Activated CD4-positive, alpha-beta T cell treated with anti-CD3 and anti-CD28 coated beads for 24 hours (primary cell): ENCODE data around the gene TGM6.

Source experiments
- DNase-seq, 2 donors: peaks; one replicate each; pipeline ENCODE4 v3.0.0-alpha.2; 2020; ENCODE audit warnings: low read depth in 2 of 2

TGM6 gene

DNA sequence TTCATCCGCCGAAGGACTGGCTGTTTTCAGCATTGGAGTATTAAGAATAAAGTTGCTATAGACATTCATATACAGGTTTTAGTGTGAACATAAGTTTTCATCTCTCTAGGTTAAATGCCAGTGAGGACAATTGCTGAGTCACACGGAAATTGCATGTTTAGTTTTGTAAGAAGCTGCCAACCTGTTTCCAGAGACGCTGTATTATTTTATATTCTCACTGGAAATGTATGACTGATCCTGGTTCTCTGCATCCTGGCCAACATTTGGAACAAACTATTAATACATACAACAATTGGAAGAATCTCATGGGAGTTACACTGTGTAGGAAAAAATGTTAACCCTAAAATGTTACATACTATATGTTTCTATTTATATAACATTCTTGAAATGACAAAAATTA, 16.7 kb upstream of the TGM6 start:
- no peak for DNase-seq

DNA sequence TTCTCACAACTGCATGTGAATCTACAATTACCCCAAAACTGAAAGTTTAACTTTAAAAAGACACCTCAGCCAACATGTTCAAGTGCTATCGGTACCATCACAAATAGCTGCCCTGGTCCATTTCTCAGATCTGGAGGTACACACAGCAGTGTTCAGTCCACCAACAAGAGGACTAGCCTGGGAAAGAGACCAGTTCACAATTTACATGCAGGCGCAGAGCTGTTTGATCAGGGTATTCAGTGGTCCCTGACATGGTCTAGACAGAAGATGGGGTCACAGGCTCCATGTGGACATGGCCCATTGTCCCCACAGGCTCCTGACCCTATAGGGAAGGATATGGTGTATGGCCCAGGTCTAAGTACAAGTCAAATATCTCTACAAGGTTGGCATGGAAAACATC, 15.6 kb upstream of the TGM6 start:
- no peak for DNase-seq

DNA sequence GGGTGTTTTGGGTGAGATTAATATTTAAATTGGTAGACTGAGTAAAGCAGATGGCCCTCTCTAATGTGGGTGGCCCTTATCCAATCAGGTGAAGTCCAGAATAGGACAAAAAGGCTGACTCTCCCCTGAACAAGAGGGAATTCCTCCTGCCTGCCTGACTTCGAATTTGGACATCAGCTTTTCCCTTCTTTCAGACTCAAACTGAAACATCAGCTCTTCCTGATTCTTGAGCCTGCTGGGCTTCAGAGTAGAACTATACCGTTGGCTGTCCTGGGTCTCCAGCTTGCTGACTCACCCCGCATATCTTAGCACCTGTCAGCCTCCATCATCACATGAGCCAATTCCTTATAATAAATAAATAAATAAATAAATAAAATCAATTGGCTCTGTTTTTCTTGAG, 15.0 kb upstream of the TGM6 start:
- no peak for DNase-seq

DNA sequence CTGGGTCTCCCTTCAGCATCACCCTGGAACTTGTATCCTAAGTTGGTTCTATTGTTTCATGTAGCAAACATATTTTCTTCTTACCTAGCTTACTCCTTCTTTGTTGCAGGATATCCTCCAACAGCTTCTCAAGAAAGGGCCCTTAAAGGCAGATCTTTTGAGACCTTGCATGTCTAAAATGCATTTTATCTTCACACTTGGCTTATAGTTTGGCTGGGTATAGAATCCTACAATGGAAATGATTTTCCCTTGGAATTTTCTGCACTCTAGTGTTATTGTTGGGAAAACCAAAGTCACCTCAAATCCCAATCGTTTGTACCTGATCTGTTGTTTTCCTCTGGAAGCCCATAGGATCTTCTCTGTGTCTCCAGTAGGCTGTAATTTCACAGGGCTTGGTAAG, 12.1 kb upstream of the TGM6 start:
- no peak for DNase-seq

DNA sequence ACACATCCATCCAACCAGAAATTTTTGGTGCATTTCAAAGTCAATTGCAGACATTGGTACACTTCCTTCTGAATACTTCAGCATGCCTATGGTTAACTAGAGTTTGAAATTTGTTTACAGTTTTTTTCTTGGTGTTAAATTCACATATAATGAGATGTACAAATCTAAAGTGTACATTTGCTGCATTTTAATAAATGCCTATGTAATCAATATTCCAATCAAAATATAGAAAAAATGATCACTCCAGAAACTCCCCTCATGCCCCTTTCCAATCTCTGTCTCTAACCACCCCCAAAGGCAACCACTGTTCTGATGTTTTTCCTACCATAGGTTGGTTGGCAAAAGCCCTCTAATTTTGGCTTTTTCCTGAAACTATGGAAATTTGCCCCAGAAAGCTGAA, 7.6 kb upstream of the TGM6 start:
- DNase-seq = no peak

DNA sequence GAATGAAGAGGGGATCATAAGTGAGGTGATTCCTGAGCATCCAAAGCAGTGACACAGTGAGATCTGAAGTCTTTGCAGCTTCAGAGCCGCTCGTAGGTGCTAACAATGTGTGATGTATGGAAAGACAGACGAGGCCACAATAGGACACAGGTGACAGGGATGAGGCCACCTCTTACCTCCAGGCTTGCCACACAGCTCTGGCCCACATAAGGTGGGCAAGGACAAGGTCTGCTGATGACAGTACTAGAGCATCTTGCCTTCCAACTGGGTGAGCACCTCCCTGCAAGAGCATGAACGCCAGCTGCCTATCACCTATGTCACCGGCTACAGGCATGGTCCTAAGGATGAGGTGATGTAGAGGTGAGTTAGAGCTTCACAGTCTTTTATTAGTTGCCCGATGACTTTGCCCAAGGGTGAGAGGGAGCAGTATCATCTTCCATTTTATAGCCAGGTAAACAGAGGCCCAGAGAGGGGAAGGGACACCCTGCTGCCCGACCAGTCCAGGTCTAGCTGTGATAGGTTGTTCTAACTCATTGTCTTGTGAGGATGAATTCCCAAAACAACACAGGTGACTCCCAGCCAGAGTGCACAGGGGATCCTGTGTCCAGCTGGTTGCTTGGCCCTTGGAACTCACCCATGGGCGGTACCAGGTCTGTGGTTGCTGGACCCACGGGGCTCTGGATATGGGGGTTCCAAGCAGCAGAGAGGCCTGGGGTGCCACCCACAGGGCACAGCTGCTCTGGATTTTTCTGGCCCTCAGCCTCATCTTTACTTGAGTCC, 6.2 kb upstream of the TGM6 start:
- DNase-seq = no peak

DNA sequence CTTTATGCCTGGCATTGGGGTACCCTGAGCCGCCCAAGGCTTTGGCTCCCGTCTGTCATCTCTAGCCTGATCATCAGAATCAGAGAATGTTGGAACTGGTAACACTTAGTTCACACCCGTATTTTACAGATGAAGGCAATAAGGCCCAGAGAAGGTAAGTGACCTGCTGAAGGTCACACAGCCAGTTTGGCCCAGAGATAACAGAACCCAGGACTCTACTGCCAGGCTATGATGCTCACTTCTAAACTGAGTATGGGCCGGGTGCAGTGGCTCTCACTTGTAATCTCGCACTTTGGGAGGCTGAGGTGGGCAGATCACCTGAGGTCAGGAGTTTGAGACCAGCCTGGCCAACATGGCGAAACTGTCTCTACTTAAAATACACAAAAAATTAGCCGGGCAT, 1.8 kb upstream of the TGM6 start:
- no peak for DNase-seq

DNA sequence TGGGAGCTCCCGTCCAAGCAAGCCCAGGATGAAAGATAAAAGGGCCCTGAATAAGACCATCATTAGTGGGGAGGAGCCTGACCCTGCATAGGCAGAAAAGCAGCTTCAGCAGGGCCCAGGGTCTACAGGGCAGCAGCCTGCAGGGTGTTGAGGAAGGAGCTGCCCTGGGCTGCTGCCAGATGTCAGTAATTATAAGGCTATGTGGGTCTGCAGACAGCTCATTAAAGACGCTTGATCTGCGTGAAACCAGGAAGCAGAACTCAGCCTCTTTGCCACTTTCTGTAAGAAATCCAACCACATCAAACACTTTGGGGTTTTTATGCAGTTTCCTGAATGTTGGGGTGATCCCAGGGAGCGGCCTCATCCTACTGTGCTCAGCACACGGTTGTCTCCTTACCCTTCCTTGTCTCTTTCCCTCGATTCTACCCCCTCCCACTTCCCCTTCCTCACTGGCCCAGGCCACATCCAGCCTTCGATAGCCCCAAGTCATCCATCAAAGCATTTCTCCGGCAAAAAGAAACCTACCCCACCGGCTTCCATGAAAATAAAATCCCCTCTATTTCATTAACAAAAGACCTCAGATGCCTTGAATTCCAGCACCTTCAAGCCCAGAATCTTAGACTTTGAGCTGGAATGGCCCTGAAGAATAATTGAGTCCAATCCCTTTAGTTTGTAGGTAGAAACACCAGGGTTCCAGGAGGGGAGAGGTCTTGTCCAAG, 1.0 kb upstream of the TGM6 start:
- no peak for DNase-seq

DNA sequence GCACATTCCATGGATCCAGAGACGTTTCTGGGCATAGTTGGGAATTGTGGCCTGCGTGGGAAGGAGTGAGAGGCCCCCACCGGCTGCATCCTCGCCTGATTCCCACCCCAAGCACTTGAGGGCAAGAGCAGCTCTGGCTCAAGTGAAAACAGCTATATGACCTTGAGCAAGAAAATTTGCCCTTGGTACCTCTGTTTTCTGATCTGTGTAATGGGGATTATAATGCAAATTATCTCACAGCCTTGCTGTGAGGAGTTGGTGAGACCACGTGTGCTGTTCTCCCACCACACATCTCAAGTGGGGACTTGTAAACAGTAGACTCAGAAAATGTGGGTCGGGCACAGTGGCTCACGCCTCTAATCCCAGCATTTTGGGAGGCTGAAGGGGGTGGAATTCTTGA, 602 bp downstream of the TGM6 start:
- no peak for DNase-seq

DNA sequence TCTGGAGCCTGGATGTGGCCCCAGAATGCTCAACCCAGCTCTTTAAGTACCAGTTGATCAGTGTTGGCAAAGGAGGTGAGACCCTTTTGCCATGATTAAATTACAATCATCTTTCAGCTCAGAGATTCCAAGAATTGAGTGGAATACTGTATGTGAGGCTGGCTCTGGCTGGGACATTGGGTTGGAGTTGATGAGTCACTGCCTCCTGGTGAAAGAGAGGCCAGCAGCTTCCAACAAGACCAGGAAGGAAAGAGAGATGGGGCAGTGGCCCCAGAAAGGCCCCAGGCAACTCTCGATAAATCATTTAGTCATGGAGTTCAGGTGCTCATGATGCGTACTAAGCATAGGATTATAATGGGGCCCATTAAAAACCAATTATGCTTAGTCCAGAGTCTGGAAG, 2.1 kb downstream of the TGM6 start:
- no peak for DNase-seq

DNA sequence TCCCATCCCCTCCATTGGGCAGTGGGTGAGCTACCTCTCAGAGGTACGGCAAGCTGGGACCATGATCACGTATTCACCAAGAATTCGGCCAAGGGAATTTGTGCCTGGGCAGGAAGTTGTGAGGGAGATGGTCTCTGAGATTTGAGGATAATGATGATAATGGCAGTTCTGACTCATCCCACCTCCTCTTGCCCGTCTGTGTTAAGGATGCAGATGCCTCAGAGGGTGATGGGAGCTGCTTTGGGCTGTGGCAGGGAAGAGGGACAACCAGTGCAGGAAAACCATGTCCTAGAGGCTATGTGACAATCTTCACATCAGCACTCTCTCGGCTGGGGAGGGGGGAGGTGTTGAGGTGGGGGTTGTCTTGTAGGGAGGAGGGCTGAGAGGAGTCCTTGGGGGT, 4.3 kb downstream of the TGM6 start:
- DNase-seq = no peak

DNA sequence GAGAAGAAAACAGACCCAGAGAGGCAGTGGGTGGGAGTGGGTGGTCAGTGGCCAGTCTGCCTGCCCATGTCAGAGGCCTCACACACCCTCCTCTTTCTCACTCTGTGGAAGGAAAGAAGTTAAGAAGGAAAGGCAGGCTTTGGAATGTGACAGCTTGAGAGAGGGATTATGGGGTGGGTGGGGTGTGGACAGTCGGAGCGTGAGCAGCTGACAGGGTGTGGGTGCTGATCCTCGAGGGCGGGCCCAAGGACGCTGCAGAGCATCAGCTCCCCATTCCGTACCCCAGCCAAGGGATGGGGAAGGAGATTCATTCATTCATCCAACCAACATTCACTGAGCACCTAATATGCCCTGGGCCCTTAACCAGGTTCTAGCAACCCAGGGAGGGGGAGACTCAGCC, 4.8 kb downstream of the TGM6 start:
- DNase-seq = no peak

DNA sequence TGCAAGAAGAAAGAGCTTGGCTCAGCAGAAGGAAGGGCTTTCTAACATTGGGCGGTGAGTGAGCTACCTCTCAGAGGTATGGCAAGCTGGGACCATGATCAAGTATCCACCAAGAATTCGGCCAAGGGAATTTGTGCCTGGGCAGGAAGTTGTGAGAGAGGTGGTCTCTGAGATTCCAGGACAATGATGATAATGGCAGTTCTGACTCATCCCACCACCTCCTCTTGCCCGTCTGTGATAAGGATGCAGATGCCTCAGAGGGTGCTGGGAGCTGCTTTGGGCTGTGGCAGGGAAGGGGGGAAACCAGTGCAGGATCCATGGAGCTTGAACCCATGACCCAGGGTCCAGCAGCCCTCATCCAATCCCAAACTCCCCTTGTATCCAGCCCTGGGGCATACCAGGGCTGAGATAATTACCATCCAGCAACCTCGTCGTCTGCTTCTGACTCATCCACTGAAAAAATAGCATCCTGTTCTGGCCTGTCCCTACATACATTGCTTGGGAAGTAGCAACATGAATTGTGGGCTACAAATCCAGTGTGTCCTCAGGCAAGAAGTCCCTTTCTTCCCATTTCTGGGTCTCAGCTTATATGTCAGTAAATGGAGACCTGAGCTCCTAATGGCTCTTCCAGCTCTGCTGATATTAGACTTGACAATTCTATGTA, 5.9 kb downstream of the TGM6 start:
- DNase-seq = no peak

DNA sequence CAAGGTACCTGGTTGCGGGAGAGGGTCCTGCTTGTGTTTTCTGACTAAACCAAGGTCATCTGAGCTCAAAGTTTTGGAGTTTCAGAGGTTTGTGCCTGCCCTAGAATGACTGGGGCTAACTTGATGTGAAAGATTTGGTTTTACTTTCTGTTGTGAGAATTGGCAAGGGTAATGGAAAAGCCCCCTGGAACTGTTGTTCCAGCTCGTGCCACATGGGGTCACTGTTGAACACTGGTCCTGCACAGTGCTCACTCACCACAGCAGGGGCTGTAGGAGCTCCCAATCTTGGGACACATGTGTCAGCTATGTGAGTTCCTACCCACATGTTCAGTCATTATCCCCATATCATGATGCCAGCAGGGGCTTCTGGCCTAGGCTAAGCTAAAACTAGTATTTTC, 6.5 kb downstream of the TGM6 start:
- peak; percentile 21 to 45 for DNase-seq

DNA sequence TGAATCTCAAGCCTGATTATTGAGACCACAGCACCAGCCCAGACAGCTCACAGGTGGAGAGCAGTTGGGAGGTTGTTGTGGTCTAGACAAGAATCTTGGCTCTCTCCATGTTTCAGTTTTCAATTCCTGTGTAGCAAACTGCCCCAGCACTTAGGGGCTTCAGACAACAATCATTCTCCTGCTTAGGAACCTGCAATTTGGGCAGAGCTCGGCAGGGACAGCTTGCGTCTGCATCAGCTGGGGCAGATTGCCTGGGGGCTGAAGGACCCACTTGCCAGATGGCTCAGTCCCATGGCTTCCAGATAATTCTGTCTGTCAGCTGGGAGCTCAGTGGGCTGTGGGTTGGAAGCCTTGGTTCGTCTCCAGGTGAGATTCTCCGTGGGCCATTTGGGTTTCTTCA, 6.9 kb downstream of the TGM6 start:
- DNase-seq = no peak

DNA sequence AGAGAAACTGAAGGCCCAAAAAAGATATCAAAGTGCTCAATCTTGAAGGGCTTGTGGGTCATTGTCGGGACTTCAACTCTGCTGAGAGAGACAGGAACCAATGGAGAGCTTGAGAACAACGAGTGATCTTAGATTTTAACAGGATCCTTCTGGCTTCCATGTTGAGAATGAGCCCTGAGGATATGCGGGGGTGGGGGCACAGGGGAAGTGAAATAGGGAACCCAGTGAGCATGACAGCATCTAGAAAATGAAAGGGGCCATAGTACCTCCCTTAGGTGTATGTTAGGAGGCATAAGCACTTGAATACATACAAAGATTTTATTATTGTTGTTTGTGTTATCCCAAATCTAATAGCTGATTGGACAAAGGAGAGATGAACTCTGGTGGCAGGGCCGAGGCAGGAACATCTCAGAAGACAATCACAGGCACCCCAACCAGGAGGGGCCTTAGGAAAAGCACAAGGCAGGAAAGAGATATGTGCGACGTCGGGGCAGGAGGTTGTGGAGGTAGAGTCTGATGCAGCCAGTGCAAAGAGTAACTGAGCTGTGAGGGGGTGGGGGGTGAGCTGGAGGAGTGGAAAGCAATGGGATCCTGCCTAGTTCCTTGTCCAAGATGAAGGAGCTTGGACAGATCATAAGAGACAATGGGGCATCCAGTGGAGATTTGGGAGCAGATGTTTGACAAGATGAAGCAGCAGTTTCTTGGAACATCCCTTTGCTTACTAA, 10.4 kb downstream of the TGM6 start:
- no peak for DNase-seq

DNA sequence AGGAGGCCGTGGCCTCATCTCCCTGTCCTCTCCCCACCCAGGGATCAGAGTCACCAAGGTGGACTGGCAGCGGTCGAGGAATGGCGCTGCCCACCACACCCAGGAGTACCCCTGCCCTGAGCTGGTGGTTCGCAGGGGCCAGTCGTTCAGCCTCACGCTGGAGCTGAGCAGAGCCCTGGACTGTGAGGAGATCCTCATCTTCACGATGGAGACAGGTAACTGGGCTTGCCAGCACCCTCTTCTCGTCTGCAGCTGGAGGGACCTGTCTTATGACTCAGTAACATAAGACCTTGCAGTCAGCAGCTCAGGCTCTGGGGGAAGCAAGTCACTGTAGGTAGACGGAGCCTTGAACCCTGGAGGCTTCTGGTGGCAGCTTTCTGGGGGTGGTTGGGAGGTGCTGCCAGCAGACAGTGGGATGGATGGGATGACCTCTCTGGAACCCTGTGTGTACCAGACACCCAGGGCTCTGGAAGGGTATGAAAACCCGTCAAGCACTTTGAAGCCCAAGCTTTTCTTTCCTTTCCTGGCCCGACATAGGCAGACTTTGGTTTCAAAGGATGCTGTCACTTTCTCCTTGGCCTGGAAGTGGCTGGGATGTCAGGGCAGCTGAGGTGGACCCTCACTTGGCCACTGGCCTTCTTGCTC, 13.8 kb downstream of the TGM6 start:
- no peak for DNase-seq

DNA sequence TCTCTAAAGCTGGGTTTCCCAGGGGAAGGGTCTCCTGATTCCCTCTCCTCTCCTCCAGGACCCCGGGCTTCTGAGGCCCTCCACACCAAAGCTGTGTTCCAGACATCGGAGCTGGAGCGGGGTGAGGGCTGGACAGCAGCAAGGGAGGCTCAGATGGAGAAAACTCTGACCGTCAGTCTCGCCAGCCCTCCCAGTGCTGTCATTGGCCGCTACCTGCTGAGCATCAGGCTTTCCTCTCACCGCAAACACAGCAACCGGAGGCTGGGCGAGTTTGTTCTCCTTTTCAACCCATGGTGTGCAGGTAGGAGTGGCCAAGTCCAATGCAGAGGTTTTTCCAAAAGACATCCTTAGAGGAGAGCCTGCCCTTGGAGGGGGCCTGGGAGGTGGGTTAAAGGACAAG, 14.4 kb downstream of the TGM6 start:
- no peak for DNase-seq

DNA sequence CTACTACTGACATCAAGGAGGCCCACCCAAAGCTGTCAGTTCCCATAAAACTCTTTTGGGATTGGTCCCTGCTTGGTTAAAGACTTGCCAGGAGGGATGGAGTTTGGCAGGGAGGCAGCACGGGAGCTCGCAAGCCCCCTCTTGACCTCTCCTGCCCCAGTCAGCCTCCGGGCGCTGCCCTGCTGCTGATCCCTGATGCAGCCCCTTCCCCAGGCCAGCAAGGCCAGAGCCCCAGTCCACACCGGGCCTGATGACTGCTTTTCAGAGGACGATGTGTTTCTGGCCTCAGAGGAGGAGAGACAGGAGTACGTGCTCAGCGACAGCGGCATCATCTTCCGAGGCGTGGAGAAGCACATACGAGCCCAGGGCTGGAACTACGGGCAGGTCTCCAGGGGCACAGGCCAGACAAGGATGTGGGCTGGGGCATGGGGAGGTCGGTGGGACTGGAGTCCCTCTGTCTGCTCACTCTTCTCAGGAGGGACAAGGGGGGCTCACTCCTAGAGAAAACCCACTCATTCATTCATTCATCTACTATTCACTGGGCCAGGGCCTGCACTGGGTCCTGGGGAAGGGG, 15.6 kb downstream of the TGM6 start:
- DNase-seq = no peak

DNA sequence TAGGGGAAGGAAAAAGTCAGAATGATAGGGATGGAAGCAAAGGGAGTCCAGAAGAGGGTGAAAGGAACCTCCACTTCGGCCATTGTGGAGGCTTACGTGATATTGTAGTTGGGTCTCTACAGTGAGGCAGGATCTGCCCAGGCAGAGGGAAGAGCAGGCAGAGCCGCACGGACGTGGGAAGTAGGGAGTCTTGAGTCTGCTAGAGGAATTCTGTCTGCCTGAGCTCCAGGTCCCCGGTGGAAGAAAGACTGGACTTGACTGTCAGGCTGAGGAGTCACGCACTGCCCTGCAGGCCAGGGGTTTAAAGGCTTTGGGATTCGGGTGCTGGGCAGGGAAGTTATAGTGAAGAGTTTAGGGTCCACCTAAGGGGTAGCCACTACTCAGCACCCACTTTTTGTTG, 16.4 kb downstream of the TGM6 start:
- DNase-seq = no peak

DNA sequence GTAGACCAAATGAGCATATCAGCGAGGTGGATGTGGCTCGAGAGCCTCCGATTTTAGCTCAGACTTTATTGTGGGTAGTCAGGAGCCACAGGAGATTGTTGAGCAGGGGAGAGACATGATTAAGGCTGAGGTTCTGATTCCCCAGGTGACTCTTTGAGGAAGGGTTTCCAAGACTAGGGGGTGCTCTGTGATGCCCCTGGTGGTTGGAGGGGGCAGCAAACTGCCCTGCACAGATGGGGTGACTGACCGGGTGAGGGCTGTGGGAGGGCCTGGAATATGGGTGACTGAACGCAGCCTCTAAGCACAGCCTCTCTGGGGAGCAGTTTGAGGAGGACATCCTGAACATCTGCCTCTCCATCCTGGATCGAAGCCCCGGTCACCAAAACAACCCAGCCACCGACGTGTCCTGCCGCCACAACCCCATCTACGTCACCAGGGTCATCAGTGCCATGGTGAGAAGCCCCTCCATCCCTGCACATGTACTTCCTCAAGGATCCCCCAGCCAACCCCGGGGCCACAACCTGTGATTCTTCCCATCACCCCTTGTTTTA, 17.0 kb downstream of the TGM6 start:
- DNase-seq = no peak
